ENCODE measurements around the gene BICDL1.

GRCh38 chr12:120086801-120087621 is 98.0 kb downstream of the BICDL1 start:
- TF ChIP-seq USF2 (IDR thresholded peaks at IDR 0.05; ENCODE audit: borderline replicate concordance, low read depth, low read length) (no peak), RFX5 (IDR thresholded peaks at IDR 0.05; ENCODE audit: low read length) (peak; percentile 93), YY1 (IDR thresholded peaks at IDR 0.05; ENCODE audit: low read depth) (peak; percentile 52; the same call in 1 of the 2 replicates)
